H9 (cell line): ENCODE measurements around the gene SDR42E2. TPM values are rescaled to one million over a fixed set of nuclear protein-coding genes. Genes with fewer than 3 reads are reported as not detected.

Source experiments
- DNase-seq: peaks from one replicate; pipeline ENCODE4 v3.0.0-alpha.2; 2017
- H2AFZ ChIP-seq: one replicate; pipeline ENCODE4 v1.6.1; 2013; ENCODE audit warnings: mild to moderate bottlenecking, low read length, control low read depth, moderate library complexity
- H2AK5ac ChIP-seq: 2 replicates; pipeline ENCODE4 v1.6.1; 2013; ENCODE audit warnings: low read length, control low read depth, mixed read lengths; ENCODE audit not compliant: insufficient read length
- H2BK120ac ChIP-seq: one replicate; pipeline ENCODE4 v1.6.1; 2013; ENCODE audit warnings: low read depth, mild to moderate bottlenecking, low read length, control low read depth, inconsistent platforms; ENCODE audit not compliant: poor library complexity, severe bottlenecking
- H2BK12ac ChIP-seq: 2 replicates; pipeline ENCODE4 v1.6.1; 2013; ENCODE audit warnings: low read length, control low read depth, mixed read lengths, low read depth; ENCODE audit not compliant: insufficient read length
- H2BK15ac ChIP-seq: 2 replicates; pipeline ENCODE4 v1.6.1; 2013; ENCODE audit warnings: low read depth, low read length, control low read depth
- H2BK20ac ChIP-seq: one replicate; pipeline ENCODE4 v1.6.1; 2013; ENCODE audit warnings: low read depth, mild to moderate bottlenecking, low read length, control low read depth, inconsistent platforms; ENCODE audit not compliant: poor library complexity, severe bottlenecking
- H2BK5ac ChIP-seq: 2 replicates; pipeline ENCODE4 v1.6.1; 2013; ENCODE audit warnings: low read length, control low read depth, mixed read lengths; ENCODE audit not compliant: insufficient read length
- H3K14ac ChIP-seq: 2 replicates; pipeline ENCODE4 v1.6.1; 2013; ENCODE audit warnings: low read length, control low read depth; ENCODE audit not compliant: insufficient read depth
- H3K18ac ChIP-seq: 2 replicates; pipeline ENCODE4 v1.6.1; 2013; ENCODE audit warnings: low read depth, mild to moderate bottlenecking, mixed read lengths, low read length, control low read depth; ENCODE audit not compliant: insufficient read length
- H3K23ac ChIP-seq: 2 replicates; pipeline ENCODE4 v1.6.1; 2013; ENCODE audit warnings: low read length, control low read depth, mixed read lengths, low read depth; ENCODE audit not compliant: insufficient read length
- H3K23me2 ChIP-seq: 2 replicates; pipeline ENCODE4 v1.6.1; 2013; ENCODE audit warnings: low read depth, mild to moderate bottlenecking, mixed read lengths, low read length, control low read depth; ENCODE audit not compliant: insufficient read length, poor library complexity, severe bottlenecking
- H3K27ac ChIP-seq: 2 replicates; pipeline ENCODE4 v1.5.1; 2013; ENCODE audit warnings: low read length, control low read depth, mixed read lengths, low read depth; ENCODE audit not compliant: insufficient read length
- H3K27me3 ChIP-seq: 2 replicates; pipeline ENCODE4 v1.6.1; 2013; ENCODE audit warnings: low read length, control low read depth, inconsistent platforms; ENCODE audit not compliant: insufficient read depth
- H3K4ac ChIP-seq: 2 replicates; pipeline ENCODE4 v1.6.1; 2013; ENCODE audit warnings: low read depth, mild to moderate bottlenecking, control low read depth, inconsistent platforms, low read length, moderate library complexity
- H3K4me1 ChIP-seq: 2 replicates; pipeline ENCODE4 v1.6.1; 2013; ENCODE audit warnings: low read length, control low read depth, inconsistent platforms; ENCODE audit not compliant: insufficient read depth
- H3K4me2 ChIP-seq: 2 replicates; pipeline ENCODE4 v1.6.1; 2013; ENCODE audit warnings: low read length, control low read depth, mixed read lengths; ENCODE audit not compliant: insufficient read length, insufficient read depth
- H3K56ac ChIP-seq: 2 replicates; pipeline ENCODE4 v1.6.1; 2013; ENCODE audit warnings: low read depth, mild to moderate bottlenecking, mixed read lengths, low read length, control low read depth; ENCODE audit not compliant: insufficient read length
- H3K79me1 ChIP-seq: 2 replicates; pipeline ENCODE4 v1.6.1; 2013; ENCODE audit warnings: low read depth, mild to moderate bottlenecking, moderate library complexity, low read length, control low read depth, inconsistent platforms; ENCODE audit not compliant: insufficient read depth, poor library complexity, severe bottlenecking
- H3K79me2 ChIP-seq: 2 replicates; pipeline ENCODE4 v1.6.1; 2013; ENCODE audit warnings: low read length, control low read depth, inconsistent platforms; ENCODE audit not compliant: insufficient read depth
- H3K9ac ChIP-seq: 2 replicates; pipeline ENCODE4 v1.6.1; 2013; ENCODE audit warnings: low read length, control low read depth, mixed read lengths; ENCODE audit not compliant: insufficient read length; ENCODE audit errors: extremely low read depth
- H3K9me3 ChIP-seq: one replicate; pipeline ENCODE4 v1.6.1; 2013; ENCODE audit warnings: low read depth, low read length, inconsistent platforms; ENCODE audit not compliant: control insufficient read depth
- H3T11ph ChIP-seq: one replicate; pipeline ENCODE4 v1.6.1; 2013; ENCODE audit warnings: mild to moderate bottlenecking, low read length, control low read depth, inconsistent platforms
- H4K20me1 ChIP-seq: one replicate; pipeline ENCODE4 v1.6.1; 2013; ENCODE audit not compliant: control insufficient read depth, insufficient read length, insufficient read depth
- H4K5ac ChIP-seq: 2 replicates; pipeline ENCODE4 v1.6.1; 2013; ENCODE audit warnings: low read depth, mild to moderate bottlenecking, mixed read lengths, low read length, control low read depth; ENCODE audit not compliant: insufficient read length
- H4K8ac ChIP-seq: replicated peaks from 2 replicates; pipeline ENCODE4 v1.6.1; 2013; ENCODE audit warnings: low read length, control low read depth, mixed read lengths, low read depth; ENCODE audit not compliant: insufficient read length
- H4K91ac ChIP-seq: 2 replicates; pipeline ENCODE4 v1.6.1; 2013; ENCODE audit warnings: low read depth, mild to moderate bottlenecking, moderate library complexity, mixed read lengths, low read length, control low read depth; ENCODE audit not compliant: insufficient read length
- H3K27ac Mint-ChIP-seq, 3 experiments: 2 replicates in 2 of 3; 3 replicates in 1 of 3; pipeline ENCODE4 v1.8.0; 2020 to 2021; ENCODE audit warnings: mixed read lengths in 3 of 3, mild to moderate bottlenecking in 1 of 3, moderate library complexity in 1 of 3
- H3K27me3 Mint-ChIP-seq: 2 replicates; pipeline ENCODE4 v1.8.0; 2021; ENCODE audit warnings: low read depth, mild to moderate bottlenecking, moderate library complexity, mixed read lengths
- H3K36me3 Mint-ChIP-seq, 3 experiments: 2 replicates in 2 of 3; 3 replicates in 1 of 3; pipeline ENCODE4 v1.8.0; 2020 to 2021; ENCODE audit warnings: low read depth in 3 of 3, mixed read lengths in 3 of 3; ENCODE audit not compliant: insufficient read depth in 1 of 3
- H3K4me1 Mint-ChIP-seq, 2 experiments: 2 replicates each; pipeline ENCODE4 v1.8.0; 2020; ENCODE audit warnings: mixed read lengths in 2 of 2
- H3K4me3 Mint-ChIP-seq, 2 experiments: 2 replicates in 1 of 2; 3 replicates in 1 of 2; pipeline ENCODE4 v1.8.0; 2020 to 2021; ENCODE audit warnings: mild to moderate bottlenecking in 2 of 2, mixed read lengths in 2 of 2, moderate library complexity in 1 of 2
- H3K9me3 Mint-ChIP-seq, 2 experiments: 2 replicates in 1 of 2; 3 replicates in 1 of 2; pipeline ENCODE4 v1.8.0; 2020; ENCODE audit warnings: mild to moderate bottlenecking in 2 of 2, mixed read lengths in 2 of 2, moderate library complexity in 1 of 2
- CTCF ChIP-seq: fragments of 200-600 bp; sonication (generic); conservative IDR thresholded peaks from 3 replicates; pipeline ENCODE4 v1.8.0; 2021; ENCODE audit warnings: antibody characterized with exemption, mild to moderate bottlenecking
- WGBS: extraction: QIAGEN DNeasy Blood & Tissue Kit; methylation state at CpG from one replicate; pipeline ENCODE4 v1.1.7; 2013; ENCODE audit warnings: missing lambda C conversion rate, low lambda C conversion rate, mixed read lengths; ENCODE audit not compliant: insufficient read length; ENCODE audit errors: extremely low coverage; 5-methylcytosine and 5-hydroxymethylcytosine counted together
- total RNA-seq: library from RNA; stranded (reverse); gene quantifications from 2 replicates; pipeline ENCODE4 v1.2.1, GENCODE V29; 2021

SDR42E2 gene
- total RNA-seq, 1 experiment from 2014 or later = 0.09 TPM

- Histone ChIP-seq H4K5ac (no peak overlapping the region), H3K79me1 (no peaks in the 10 kb centered on the region), H3K14ac (no peak overlapping the region), H3K9ac (no peak overlapping the region), H2BK15ac (no peak overlapping the region), H2BK5ac (no peak overlapping the region), H3K56ac (no peak overlapping the region), H3K23me2 (no peaks in the 10 kb centered on the region), H3K23ac (no peak overlapping the region), H3K27ac (no peak overlapping the region), H3K18ac (no peak overlapping the region), H3K4ac (no peak overlapping the region), H4K8ac (no peak overlapping the region), H2AK5ac (no peak overlapping the region), H2BK120ac (no peak overlapping the region), H3T11ph (no peak overlapping the region), H3K27me3 (no peaks in the 10 kb centered on the region), H2BK12ac (no peak overlapping the region), H3K4me2 (no peak overlapping the region), H2BK20ac (no peak overlapping the region), H4K91ac (no peak overlapping the region), H3K4me1 (no peaks in the 10 kb centered on the region), H3K79me2 (no peaks in the 10 kb centered on the region), H3K9me3 (no peaks in the 10 kb centered on the region), H2AFZ (no peak overlapping the region), H4K20me1 (no peaks in the 10 kb centered on the region)
- no peaks in the 10 kb centered on the region for H3K9me3 Mint-ChIP-seq
- H3K27me3 Mint-ChIP-seq = no peaks in the 10 kb centered on the region
- no peak for DNase-seq
- TF ChIP-seq CTCF = no peak
- no CpG with 5 or more reads among the region's 14 CpGs for WGBS
- H3K27ac Mint-ChIP-seq = peak overlapping the region in 2 of 3 experiments; percentile 1 to 73; a peak in 4 of 7 replicates
- H3K4me1 Mint-ChIP-seq = peaks cover 0 to 2% of the 10 kb centered on the region in 2 experiments; a peak in 1 of 4 replicates
- H3K4me3 Mint-ChIP-seq = no peak overlapping the region
- H3K36me3 Mint-ChIP-seq = peaks cover 4 to 31% (median 11%) of the 10 kb centered on the region in 3 experiments; a peak in 6 of 7 replicates
Observed at GRCh38 chr16:22232277-22233036, 70.2 kb downstream of the SDR42E2 start.
